Trophoblast cell (in vitro differentiated cells and primary cell): ENCODE data around the gene SCD5.
"Not testable (repeated sequence)": the region's sequence is repeated elsewhere in the genome, so short reads cannot be mapped to it uniquely, and the experiment has no call there.

Source experiments
- DNase-seq, 2 donors: peaks; one replicate each; pipeline ENCODE4 v3.0.0-alpha.2; 2016
- H2AFZ ChIP-seq: 2 replicates; pipeline ENCODE4 v1.6.1; 2013; ENCODE audit warnings: low read length, moderate library complexity, mild to moderate bottlenecking; ENCODE audit not compliant: insufficient read depth, poor library complexity
- H2AK5ac ChIP-seq: 2 replicates; pipeline ENCODE4 v1.6.1; 2013; ENCODE audit warnings: mild to moderate bottlenecking, low read length
- H2BK120ac ChIP-seq: 2 replicates; pipeline ENCODE4 v1.6.1; 2013; ENCODE audit warnings: low read length, mild to moderate bottlenecking, moderate library complexity; ENCODE audit not compliant: insufficient read depth, poor library complexity
- H2BK12ac ChIP-seq: 2 replicates; pipeline ENCODE4 v1.6.1; 2013; ENCODE audit warnings: mild to moderate bottlenecking, low read length, moderate library complexity
- H2BK5ac ChIP-seq: 2 replicates; pipeline ENCODE4 v1.6.1; 2013; ENCODE audit warnings: low read length, low read depth, moderate library complexity, mild to moderate bottlenecking; ENCODE audit not compliant: poor library complexity
- H3K14ac ChIP-seq: 2 replicates; pipeline ENCODE4 v1.6.1; 2013; ENCODE audit warnings: mild to moderate bottlenecking, low read length
- H3K18ac ChIP-seq: 2 replicates; pipeline ENCODE4 v1.6.1; 2013; ENCODE audit warnings: mild to moderate bottlenecking, low read length
- H3K23ac ChIP-seq: 2 replicates; pipeline ENCODE4 v1.6.1; 2013; ENCODE audit warnings: low read length
- H3K27ac ChIP-seq: 2 replicates; pipeline ENCODE4 v1.5.1; 2013; ENCODE audit warnings: low read depth, mild to moderate bottlenecking, inconsistent platforms, low read length, moderate library complexity
- H3K27me3 ChIP-seq: 2 replicates; pipeline ENCODE4 v1.6.1; 2013; ENCODE audit warnings: inconsistent platforms, mild to moderate bottlenecking, low read length, moderate library complexity; ENCODE audit not compliant: insufficient read depth
- H3K36me3 ChIP-seq, 2 experiments: 1 replicate in 1 of 2; 2 replicates in 1 of 2; pipeline ENCODE4 v1.6.1; 2013; ENCODE audit warnings: low read length in 2 of 2, mild to moderate bottlenecking in 2 of 2, moderate library complexity in 1 of 2; ENCODE audit not compliant: insufficient read depth in 2 of 2, control insufficient read depth in 1 of 2
- H3K4ac ChIP-seq: 2 replicates; pipeline ENCODE4 v1.6.1; 2013; ENCODE audit warnings: low read depth, mild to moderate bottlenecking, low read length, moderate library complexity
- H3K4me1 ChIP-seq, 2 experiments: 1 replicate in 1 of 2; 2 replicates in 1 of 2; pipeline ENCODE4 v1.6.1; 2013; ENCODE audit warnings: low read length in 2 of 2, mild to moderate bottlenecking in 2 of 2, moderate library complexity in 1 of 2; ENCODE audit not compliant: insufficient read depth in 2 of 2, control insufficient read depth in 1 of 2
- H3K4me2 ChIP-seq: 2 replicates; pipeline ENCODE4 v1.6.1; 2013; ENCODE audit warnings: inconsistent platforms, mild to moderate bottlenecking, low read length, moderate library complexity
- H3K4me3 ChIP-seq: 2 replicates; pipeline ENCODE4 v1.5.1; 2013; ENCODE audit warnings: mild to moderate bottlenecking, low read depth, low read length, inconsistent platforms
- H3K79me1 ChIP-seq: one replicate; pipeline ENCODE4 v1.6.1; 2013; ENCODE audit warnings: low read length
- H3K79me2 ChIP-seq: 2 replicates; pipeline ENCODE4 v1.6.1; 2013; ENCODE audit warnings: low read length, mild to moderate bottlenecking; ENCODE audit not compliant: control insufficient read depth, insufficient read depth, poor library complexity
- H3K9ac ChIP-seq: 2 replicates; pipeline ENCODE4 v1.6.1; 2013; ENCODE audit warnings: mild to moderate bottlenecking, low read length
- H3K9me3 ChIP-seq: 2 replicates; pipeline ENCODE4 v1.6.1; 2013; ENCODE audit warnings: low read depth, mild to moderate bottlenecking, control low read depth, inconsistent platforms, low read length; ENCODE audit not compliant: insufficient read depth
- H4K12ac ChIP-seq: 2 replicates; pipeline ENCODE4 v1.6.1; 2013; ENCODE audit warnings: low read depth, mild to moderate bottlenecking, low read length, moderate library complexity
- H4K8ac ChIP-seq: 2 replicates; pipeline ENCODE4 v1.6.1; 2013; ENCODE audit warnings: low read depth, mild to moderate bottlenecking, low read length, moderate library complexity
- H4K91ac ChIP-seq: one replicate; pipeline ENCODE4 v1.6.1; 2013; ENCODE audit warnings: low read depth, mild to moderate bottlenecking, low read length, moderate library complexity
- WGBS: extraction: QIAGEN DNeasy Blood & Tissue Kit; methylation state at CpG from one replicate; pipeline ENCODE4 v1.1.7; 2013; ENCODE audit warnings: missing lambda C conversion rate; ENCODE audit not compliant: insufficient read length, insufficient coverage; ENCODE audit errors: extremely low coverage; 5-methylcytosine and 5-hydroxymethylcytosine counted together

The SCD5 gene

GRCh38 chr4:82833060-82833459 lies 34.5 kb upstream of the SCD5 start:
- H3K27me3 ChIP-seq, H3K14ac ChIP-seq, DNase-seq, H3K4ac ChIP-seq, H3K18ac ChIP-seq, H4K8ac ChIP-seq, H3K27ac ChIP-seq, H3K23ac ChIP-seq, H3K4me1 ChIP-seq, H4K91ac ChIP-seq, H4K12ac ChIP-seq, H2BK120ac ChIP-seq, H2BK5ac ChIP-seq, H2BK12ac ChIP-seq, H3K79me2 ChIP-seq, H3K79me1 ChIP-seq, H2AK5ac ChIP-seq, H3K9me3 ChIP-seq, H3K4me2 ChIP-seq, H2AFZ ChIP-seq, H3K9ac ChIP-seq, H3K4me3 ChIP-seq: not testable (repeated sequence)
- no CpG with 5 or more reads among the region's 4 CpGs for WGBS
- H3K36me3 ChIP-seq, result peaks cover 10 to 21% of the 10 kb centered on the region in 2 experiments

GRCh38 chr4:82825425-82825824 lies 26.8 kb upstream of the SCD5 start:
- no CpG with 5 or more reads among the region's 3 CpGs for WGBS

GRCh38 chr4:82823062-82823461 lies 24.5 kb upstream of the SCD5 start:
- WGBS, result no CpG with 5 or more reads among the region's 5 CpGs
- Histone ChIP-seq H2BK12ac (no peak overlapping the region), H2AFZ (no peak overlapping the region), H3K36me3 (peaks cover 29 to 55% of the 10 kb centered on the region in 2 experiments), H3K4me3 (no peak overlapping the region), H3K79me1 (no peaks in the 10 kb centered on the region), H3K9ac (no peak overlapping the region), H2AK5ac (no peak overlapping the region), H3K23ac (no peak overlapping the region), H2BK5ac (no peak overlapping the region), H3K4ac (no peak overlapping the region), H3K27ac (no peak overlapping the region), H3K18ac (no peak overlapping the region), H3K27me3 (no peaks in the 10 kb centered on the region), H3K4me2 (no peak overlapping the region), H4K8ac (no peak overlapping the region), H3K9me3 (no peaks in the 10 kb centered on the region), H3K79me2 (no peaks in the 10 kb centered on the region), H3K14ac (no peak overlapping the region), H3K4me1 (no peaks in the 10 kb centered on the region), H4K91ac (no peak overlapping the region), H2BK120ac (no peak overlapping the region), H4K12ac (no peak overlapping the region)
- DNase-seq, result peak; percentile 67 to 90

More at GRCh38 chr4:82825425-82825824, 26.8 kb upstream of the SCD5 start:
- Histone ChIP-seq H3K23ac (no peak overlapping the region), H2BK12ac (no peak overlapping the region), H2AFZ (no peak overlapping the region), H3K4ac (no peak overlapping the region), H3K4me1 (no peaks in the 10 kb centered on the region), H3K9me3 (no peaks in the 10 kb centered on the region), H3K4me2 (no peak overlapping the region), H3K18ac (no peak overlapping the region), H3K9ac (no peak overlapping the region), H2BK5ac (no peak overlapping the region), H2AK5ac (no peak overlapping the region), H3K4me3 (no peak overlapping the region), H3K79me1 (no peaks in the 10 kb centered on the region), H4K8ac (no peak overlapping the region), H3K27ac (no peak overlapping the region), H4K12ac (no peak overlapping the region), H4K91ac (no peak overlapping the region), H3K79me2 (no peaks in the 10 kb centered on the region), H3K36me3 (peaks cover 26 to 49% of the 10 kb centered on the region in 2 experiments), H3K14ac (no peak overlapping the region), H3K27me3 (no peaks in the 10 kb centered on the region), H2BK120ac (no peak overlapping the region)
- no peak for DNase-seq

- no peak overlapping the region for H3K9ac ChIP-seq
- no peak overlapping the region for H3K14ac ChIP-seq
- no peak overlapping the region for H3K18ac ChIP-seq
- no peaks in the 10 kb centered on the region for H3K9me3 ChIP-seq
- no peak overlapping the region for H4K8ac ChIP-seq
- no peak overlapping the region for H3K4me2 ChIP-seq
- H3K4ac ChIP-seq, result no peak overlapping the region
- no peak overlapping the region for H3K23ac ChIP-seq
- H4K12ac ChIP-seq, result no peak overlapping the region
- H2BK120ac ChIP-seq, result no peak overlapping the region
- no peak overlapping the region for H3K27ac ChIP-seq
- no peak overlapping the region for H2AK5ac ChIP-seq
- H2BK12ac ChIP-seq, result no peak overlapping the region
- H2BK5ac ChIP-seq, result no peak overlapping the region
- no CpG with 5 or more reads among the region's 2 CpGs for WGBS
- H3K4me3 ChIP-seq, result no peak overlapping the region
- H3K36me3 ChIP-seq, result peaks cover 29 to 54% of the 10 kb centered on the region in 2 experiments
- H3K79me1 ChIP-seq, result no peaks in the 10 kb centered on the region
- H2AFZ ChIP-seq, result no peak overlapping the region
- H4K91ac ChIP-seq, result no peak overlapping the region
- H3K4me1 ChIP-seq, result no peaks in the 10 kb centered on the region
- no peaks in the 10 kb centered on the region for H3K79me2 ChIP-seq
- H3K27me3 ChIP-seq, result no peaks in the 10 kb centered on the region
- peak; percentile 34 to 59 for DNase-seq
Measured at GRCh38 chr4:82820689-82821088, 22.1 kb upstream of the SCD5 start.
